Retinal pigment epithelial cell (primary cell): ENCODE results near the gene NCOR1.

Experiments used
- DNase-seq: peaks from one replicate; pipeline ENCODE4 v3.0.0-alpha.2; 2010; ENCODE audit warnings: low read depth
- H3K4me3 ChIP-seq: 2 replicates; pipeline ENCODE4 v1.5.1; 2011; ENCODE audit warnings: mild to moderate bottlenecking, low read length, control low read depth, moderate library complexity
- TF ChIP-seq, protein P1 (sequence below): conservative IDR thresholded peaks from 2 replicates; pipeline ENCODE4 v1.5.1; 2011; ENCODE audit warnings: low read depth, low read length, control low read depth, inconsistent platforms

The NCOR1 gene

DNA sequence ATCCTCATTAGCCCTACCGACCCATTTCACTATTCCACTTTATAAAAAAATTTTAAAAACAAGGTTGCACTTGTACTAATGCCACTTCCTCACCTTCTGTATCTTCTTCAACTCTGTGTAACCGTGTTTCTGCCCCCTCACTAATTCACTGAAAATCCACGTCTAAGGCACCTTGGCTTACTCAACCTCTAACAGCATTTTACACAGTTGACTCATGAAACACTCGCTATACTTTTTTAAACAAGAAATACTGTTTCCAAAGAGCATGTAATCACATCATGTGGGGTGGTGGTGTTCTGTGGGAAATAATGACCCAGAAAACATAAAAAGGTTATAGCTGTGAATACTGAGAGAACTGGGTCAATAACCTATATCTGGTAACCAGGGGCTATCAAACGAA lies 79.9 kb downstream of the NCOR1 start:
- TF ChIP-seq, protein P1, sequence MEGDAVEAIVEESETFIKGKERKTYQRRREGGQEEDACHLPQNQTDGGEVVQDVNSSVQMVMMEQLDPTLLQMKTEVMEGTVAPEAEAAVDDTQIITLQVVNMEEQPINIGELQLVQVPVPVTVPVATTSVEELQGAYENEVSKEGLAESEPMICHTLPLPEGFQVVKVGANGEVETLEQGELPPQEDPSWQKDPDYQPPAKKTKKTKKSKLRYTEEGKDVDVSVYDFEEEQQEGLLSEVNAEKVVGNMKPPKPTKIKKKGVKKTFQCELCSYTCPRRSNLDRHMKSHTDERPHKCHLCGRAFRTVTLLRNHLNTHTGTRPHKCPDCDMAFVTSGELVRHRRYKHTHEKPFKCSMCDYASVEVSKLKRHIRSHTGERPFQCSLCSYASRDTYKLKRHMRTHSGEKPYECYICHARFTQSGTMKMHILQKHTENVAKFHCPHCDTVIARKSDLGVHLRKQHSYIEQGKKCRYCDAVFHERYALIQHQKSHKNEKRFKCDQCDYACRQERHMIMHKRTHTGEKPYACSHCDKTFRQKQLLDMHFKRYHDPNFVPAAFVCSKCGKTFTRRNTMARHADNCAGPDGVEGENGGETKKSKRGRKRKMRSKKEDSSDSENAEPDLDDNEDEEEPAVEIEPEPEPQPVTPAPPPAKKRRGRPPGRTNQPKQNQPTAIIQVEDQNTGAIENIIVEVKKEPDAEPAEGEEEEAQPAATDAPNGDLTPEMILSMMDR: no peak

DNA sequence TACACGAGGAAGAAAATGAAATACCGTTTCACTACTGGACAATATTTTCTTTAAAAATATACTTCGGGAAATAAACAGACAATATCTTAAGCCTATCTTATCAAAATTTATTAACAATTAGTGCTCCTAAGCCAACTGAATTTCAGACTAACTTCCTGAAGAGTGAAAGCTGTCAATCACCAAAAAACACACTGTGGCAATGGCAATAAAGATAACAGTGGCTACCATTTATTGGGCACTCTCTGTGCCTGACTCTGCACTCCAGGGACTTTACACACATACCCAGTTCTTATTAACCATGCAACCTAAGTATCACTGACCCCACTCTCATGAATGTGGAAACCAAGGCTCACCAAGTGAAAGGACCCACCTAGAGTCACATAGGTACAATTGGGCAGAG lies 83.7 kb downstream of the NCOR1 start:
- no peak overlapping the region for H3K4me3 ChIP-seq
- DNase-seq: no peak
- TF ChIP-seq, protein P1: no peak

More for the DNA sequence above, 79.9 kb downstream of the NCOR1 start:
- H3K4me3 ChIP-seq: no peak overlapping the region
- no peak for DNase-seq

DNA sequence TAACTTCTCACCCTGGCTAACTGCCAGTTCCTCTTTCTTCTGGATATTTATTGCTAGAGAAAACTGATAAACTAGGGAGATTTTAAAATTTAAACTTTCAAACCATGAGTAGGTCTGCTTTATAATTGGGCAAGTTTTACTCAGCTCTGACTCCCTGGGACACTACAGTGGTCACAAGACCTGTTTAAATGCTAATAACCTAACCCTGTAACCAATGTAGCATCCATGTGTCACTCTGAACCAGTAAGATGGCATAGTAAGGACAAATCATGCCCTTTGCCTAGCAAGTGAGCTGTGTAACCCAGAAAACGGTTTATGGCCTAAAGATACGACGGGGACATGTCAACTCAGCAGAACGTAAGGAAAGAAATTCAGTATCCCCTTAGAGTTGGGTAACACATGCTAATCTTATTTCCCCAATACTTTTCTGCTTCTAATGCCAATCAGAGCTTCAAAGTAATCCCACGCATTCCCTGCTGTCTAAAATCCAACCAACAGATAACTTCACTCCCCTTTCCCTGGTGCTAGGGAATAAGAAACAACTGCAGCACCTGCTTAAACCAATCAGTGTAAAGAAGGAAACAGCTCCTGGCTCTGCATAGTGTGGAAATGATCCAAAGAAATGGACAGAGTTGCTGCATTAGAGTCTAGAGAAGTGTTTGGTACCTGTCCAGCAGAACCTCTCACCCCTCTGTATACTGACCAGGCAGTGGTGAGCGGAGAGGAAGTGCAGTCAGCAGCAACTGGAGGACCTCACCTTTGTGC lies 85.7 kb downstream of the NCOR1 start:
- no peak overlapping the region for H3K4me3 ChIP-seq
- TF ChIP-seq, protein P1: no peak
- DNase-seq: no peak

DNA sequence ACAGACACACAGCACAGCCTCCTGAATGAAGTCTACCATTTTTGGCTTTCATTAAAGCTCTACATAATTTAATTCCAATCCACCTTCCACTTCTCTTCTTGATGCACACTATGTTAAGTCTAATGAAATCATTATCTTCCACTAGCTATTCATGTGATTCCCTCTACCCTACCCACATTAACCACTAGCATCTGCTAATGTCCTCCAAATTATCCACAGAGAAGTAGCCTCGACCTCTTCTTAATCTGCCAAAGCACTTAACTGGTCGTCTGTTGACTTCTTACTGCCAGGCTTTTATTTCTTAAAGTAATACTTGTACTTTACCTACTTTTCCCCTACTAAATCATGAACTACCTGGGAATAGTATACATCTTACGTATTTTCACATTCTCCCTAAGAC lies 91.8 kb downstream of the NCOR1 start:
- DNase-seq: no peak
- TF ChIP-seq, protein P1: no peak

DNA sequence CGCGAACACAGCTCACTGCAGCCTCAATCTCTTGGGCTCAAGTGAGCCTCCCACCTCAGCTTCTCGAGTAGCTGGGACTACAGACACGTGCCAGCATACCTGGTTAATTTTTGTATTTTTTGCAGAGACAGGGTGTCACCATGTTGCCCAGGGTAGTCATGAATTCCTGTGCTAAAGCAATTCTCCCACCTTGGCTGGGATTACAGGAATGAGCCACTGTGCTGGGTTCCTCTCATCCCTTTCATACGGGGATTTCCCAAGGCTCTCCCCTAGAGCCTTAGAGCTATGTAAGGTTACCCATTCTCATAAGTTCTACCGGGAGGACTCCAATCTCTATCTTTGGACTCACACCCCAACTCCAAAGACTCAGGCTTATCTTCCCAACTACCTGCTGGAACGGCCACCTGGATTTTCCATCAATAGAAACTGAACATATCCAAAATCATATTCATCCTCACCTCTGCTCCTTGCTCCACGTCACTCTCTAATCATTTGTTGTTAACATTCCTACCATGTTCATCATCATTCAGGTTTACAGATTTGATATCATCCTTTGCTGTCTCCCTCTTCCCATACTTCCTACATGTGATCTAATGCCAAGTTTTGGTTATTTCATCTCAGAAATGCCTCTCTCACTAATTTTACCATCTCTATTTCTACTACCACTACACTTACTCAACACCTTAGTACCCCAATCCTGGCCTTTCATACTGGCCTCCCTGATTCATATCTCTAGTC lies 92.5 kb downstream of the NCOR1 start:
- DNase-seq: no peak
- TF ChIP-seq, protein P1: no peak
- no peak overlapping the region for H3K4me3 ChIP-seq

More for the DNA sequence above, 91.8 kb downstream of the NCOR1 start:
- H3K4me3 ChIP-seq: no peak overlapping the region

DNA sequence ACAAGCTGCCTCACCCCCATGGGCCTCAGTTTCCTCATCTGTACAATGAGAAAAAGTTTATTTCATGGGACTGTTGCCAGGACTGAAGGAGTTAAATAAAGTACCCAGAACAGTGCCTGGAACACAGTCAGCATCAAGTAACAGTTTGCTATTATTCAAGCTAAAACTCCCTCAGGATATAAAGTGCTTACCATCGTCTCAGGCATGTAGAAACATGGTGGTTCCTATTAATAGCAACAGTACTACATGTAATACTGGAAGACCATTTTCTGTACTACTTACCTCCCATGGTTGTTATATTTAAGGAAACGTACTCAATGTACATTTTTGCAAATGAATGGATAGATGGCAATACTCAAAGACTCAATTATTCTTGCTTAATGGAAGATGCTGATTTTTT lies 93.4 kb downstream of the NCOR1 start:
- no peak overlapping the region for H3K4me3 ChIP-seq
- no peak for DNase-seq
- TF ChIP-seq, protein P1: no peak
